ENCODE data around the gene PLEKHA4.

The PLEKHA4 gene

DNA sequence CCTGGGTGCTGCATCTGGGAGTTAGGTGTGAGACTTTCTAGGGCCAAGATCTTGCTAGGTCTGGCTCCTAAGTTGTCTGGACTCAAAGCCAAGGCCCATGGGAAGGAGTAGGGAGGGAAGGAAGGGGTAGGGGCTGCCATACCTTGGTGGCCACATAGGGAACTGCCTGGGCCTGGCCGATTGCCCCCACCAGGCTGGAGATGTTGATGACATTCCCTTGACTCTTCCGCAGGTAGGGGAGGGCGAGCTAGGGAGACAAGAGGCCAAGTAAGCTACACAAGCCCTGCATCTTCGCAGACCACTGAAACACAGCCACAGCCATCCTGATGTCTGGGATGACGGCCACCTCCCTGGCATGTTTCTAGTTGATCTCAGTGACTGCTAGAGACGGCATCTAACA, 53.5 kb downstream of the PLEKHA4 start:
- H3K4me1 Mint-ChIP-seq, result peaks cover 23% of the 10 kb centered on the region
- no peaks in the 10 kb centered on the region for H3K9me3 Mint-ChIP-seq
- H3K27ac Mint-ChIP-seq, result peak overlapping the region in 1 of 3 experiments; percentile 6
- TF ChIP-seq, protein P1, sequence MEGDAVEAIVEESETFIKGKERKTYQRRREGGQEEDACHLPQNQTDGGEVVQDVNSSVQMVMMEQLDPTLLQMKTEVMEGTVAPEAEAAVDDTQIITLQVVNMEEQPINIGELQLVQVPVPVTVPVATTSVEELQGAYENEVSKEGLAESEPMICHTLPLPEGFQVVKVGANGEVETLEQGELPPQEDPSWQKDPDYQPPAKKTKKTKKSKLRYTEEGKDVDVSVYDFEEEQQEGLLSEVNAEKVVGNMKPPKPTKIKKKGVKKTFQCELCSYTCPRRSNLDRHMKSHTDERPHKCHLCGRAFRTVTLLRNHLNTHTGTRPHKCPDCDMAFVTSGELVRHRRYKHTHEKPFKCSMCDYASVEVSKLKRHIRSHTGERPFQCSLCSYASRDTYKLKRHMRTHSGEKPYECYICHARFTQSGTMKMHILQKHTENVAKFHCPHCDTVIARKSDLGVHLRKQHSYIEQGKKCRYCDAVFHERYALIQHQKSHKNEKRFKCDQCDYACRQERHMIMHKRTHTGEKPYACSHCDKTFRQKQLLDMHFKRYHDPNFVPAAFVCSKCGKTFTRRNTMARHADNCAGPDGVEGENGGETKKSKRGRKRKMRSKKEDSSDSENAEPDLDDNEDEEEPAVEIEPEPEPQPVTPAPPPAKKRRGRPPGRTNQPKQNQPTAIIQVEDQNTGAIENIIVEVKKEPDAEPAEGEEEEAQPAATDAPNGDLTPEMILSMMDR (IDR thresholded peaks at IDR 0.05; ENCODE audit: unreplicated experiment in 3 of 3), result no peak
- peak overlapping the region in 1 of 3 experiments; percentile 40 for H3K4me3 Mint-ChIP-seq
- no peaks in the 10 kb centered on the region for H3K27me3 Mint-ChIP-seq (ENCODE audit: low read depth)
- H3K36me3 Mint-ChIP-seq (ENCODE audit: low read depth), result peaks cover 9% of the 10 kb centered on the region

DNA sequence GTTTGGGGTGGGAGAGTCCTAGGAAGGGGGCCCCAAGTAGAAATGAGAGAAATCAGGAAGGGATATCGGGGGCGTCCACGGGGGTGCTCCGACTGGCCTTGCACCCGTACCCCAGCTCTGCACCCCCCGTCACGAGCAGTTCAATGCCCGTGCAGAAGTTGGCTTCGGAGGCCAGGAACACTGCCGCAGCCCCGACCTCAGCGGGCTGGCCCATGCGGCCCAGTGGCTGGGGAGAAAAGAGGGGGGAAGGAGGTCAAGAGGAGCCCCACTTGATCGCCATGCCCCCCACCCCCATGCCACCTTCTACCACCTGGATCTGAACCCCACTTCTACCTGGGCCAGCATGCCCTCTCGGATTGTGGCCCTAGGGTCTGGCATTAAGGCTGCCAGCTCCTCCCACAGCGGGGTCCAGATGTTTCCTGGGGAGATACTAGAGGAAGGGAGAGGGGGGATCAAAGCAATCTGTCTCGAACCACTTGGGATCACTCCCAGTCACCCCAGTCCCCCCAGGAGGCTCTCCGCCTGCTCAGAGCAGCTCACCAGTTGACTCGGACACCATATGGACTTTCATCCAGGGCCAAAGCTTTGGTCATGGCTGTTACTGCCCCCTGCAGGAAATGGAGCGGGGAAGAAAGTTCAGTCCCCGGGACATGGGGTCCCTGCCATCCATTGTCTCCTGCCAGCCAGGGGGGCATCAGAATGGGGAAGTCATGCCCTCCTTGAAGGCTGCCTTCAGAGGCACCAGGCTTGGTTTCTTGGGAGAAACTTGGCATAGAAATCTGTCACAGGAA, 55.1 kb downstream of the PLEKHA4 start:
- Mint-ChIP-seq H3K27me3 (ENCODE audit: low read depth) (no peaks in the 10 kb centered on the region), H3K9me3 (no peaks in the 10 kb centered on the region), H3K4me1 (peaks cover 22% of the 10 kb centered on the region), H3K4me3 (peak overlapping the region; percentile 84 to 90 (median 89)), H3K27ac (peak overlapping the region in 2 of 3 experiments; percentile 49 to 96), H3K36me3 (ENCODE audit: low read depth) (peaks cover 4% of the 10 kb centered on the region)
- TF ChIP-seq, protein P1 (IDR thresholded peaks at IDR 0.05; ENCODE audit: unreplicated experiment in 3 of 3), result peak in 1 of 3 experiments; percentile 25

DNA sequence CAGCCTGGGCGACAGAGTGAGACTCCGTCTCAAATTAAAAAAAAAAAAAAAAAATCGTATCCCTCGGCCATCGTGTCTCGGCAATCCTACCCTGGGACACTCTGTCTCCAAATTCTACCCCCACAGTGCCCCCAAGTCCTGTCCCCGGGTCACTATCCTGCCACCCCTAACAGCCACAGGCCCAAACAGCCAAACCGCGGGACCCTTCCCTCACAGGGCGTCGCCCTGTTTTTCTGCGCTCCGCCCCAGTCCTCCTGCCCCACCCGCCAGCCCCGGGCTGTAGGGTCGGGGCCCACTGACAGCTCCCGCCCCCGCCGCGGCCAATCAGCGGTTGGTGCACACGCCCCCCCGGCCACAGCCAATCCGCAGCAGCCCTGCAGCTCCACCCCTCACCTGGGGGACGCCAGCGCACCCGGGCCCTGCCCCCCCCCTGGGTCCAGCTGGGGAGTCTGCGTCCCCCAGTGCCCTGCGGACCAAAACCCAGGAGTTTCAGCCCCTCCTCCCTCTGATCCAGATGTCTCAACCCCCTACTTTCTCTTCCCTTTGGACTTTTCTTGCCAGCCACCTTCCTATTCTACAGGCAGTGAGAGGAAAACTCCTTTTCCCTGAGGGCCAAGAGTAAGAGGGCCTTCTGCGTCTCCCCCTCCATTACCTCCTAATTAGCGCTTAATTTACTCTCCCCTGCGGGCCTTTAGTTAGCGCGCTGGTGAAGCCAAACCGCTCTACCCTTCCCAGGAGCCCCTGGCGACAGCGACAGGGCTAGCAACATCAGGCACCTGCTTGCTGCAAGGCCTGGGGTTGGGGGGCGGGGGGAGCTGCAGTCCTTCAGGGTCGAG, 56.1 kb downstream of the PLEKHA4 start:
- TF ChIP-seq, protein P1 (IDR thresholded peaks at IDR 0.05; ENCODE audit: unreplicated experiment in 3 of 3), result no peak
- peak overlapping the region; percentile 84 to 90 (median 89) for H3K4me3 Mint-ChIP-seq
- H3K9me3 Mint-ChIP-seq, result no peaks in the 10 kb centered on the region

DNA sequence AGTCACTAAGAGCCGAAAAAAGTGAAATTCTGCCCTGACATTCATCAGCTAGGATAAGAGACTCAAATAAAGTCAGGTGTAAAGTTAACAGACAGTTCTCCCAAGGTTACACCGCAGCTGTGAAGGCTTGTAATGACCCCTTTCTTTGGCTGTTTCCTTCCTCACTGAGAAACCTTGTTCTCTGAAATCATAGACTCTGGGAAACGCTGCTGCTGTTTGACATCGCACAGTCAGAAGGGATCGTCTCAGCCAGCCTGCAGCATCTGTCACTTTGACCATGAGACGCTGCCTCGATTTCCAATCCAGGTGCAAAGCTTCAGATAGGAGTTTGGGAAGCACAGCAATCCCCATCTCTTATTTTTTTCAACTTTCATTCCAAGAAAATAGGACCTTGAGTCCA, 58.3 kb downstream of the PLEKHA4 start:
- Mint-ChIP-seq H3K4me1 (peaks cover 34% of the 10 kb centered on the region), H3K9me3 (no peaks in the 10 kb centered on the region), H3K4me3 (peak overlapping the region; percentile 76 to 89 (median 86)), H3K27ac (peak overlapping the region; percentile 56 to 71 (median 67)), H3K36me3 (ENCODE audit: low read depth) (peaks cover 1% of the 10 kb centered on the region), H3K27me3 (ENCODE audit: low read depth) (no peaks in the 10 kb centered on the region)
- TF ChIP-seq, protein P1 (IDR thresholded peaks at IDR 0.05; ENCODE audit: unreplicated experiment in 3 of 3), result no peak

More for the DNA sequence above, 56.1 kb downstream of the PLEKHA4 start:
- H3K4me1 Mint-ChIP-seq, result peaks cover 29% of the 10 kb centered on the region
- no peaks in the 10 kb centered on the region for H3K27me3 Mint-ChIP-seq (ENCODE audit: low read depth)
- peak overlapping the region; percentile 49 to 96 (median 85) for H3K27ac Mint-ChIP-seq
- peaks cover 4% of the 10 kb centered on the region for H3K36me3 Mint-ChIP-seq (ENCODE audit: low read depth)

DNA sequence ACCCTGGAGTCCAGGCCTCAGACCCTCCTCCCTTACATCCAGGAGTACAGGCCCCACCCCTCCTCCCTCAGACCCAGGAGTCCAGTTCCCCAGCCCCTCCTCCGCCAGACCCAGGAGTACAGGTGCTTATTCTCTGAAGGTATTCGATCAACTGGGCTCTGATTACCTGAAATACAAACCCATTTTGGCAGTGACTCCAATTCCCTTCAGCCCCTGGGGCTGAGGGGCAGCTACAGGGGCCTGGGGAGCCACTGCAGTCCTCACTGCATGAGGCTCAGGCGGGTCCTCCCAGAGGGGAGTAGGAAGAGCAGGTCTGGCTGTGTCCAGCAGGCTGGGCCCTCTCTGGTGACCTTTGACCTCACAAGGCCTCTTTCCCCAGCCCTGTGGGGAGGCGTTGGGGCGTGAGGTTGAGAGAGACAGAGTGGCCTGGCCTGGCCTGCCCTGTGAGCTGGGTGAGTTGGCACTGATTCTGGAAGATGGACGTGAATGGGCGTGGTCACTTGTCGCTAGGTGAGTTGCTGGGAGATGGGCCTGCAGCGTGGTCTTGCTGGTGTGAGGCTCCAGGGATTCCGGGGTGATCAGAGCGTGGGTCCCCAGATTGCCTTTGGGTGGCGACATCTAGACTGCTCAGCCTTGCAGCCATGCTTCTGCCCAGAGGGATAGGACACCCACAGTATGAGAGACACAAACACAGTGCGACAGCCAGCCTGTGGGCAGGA, 60.7 kb downstream of the PLEKHA4 start:
- no peaks in the 10 kb centered on the region for H3K36me3 Mint-ChIP-seq (ENCODE audit: low read depth)
- H3K27me3 Mint-ChIP-seq (ENCODE audit: low read depth), result no peaks in the 10 kb centered on the region
- H3K4me1 Mint-ChIP-seq, result peaks cover 34% of the 10 kb centered on the region

More for the DNA sequence above, 60.7 kb downstream of the PLEKHA4 start:
- TF ChIP-seq, protein P1 (IDR thresholded peaks at IDR 0.05; ENCODE audit: unreplicated experiment in 3 of 3), result no peak
- Mint-ChIP-seq H3K9me3 (no peaks in the 10 kb centered on the region), H3K4me3 (peak overlapping the region; percentile 65 to 81 (median 68)), H3K27ac (peak overlapping the region; percentile 86 to 94 (median 91))
